ENCODE results near the gene SCRN1. TPM values are rescaled to one million over a fixed set of nuclear protein-coding genes. Genes with fewer than 3 reads are reported as not detected.

SCRN1 gene
- total RNA-seq: 10 to 100 TPM; 11.5 to 14.6 TPM

- ATAC-seq (ENCODE audit: low read depth) (peak; percentile 50), DNase-seq (peak; percentile 68)
- H3K4me3 Mint-ChIP-seq: peak within 1 kb of the TSS; percentile 82
- H3K36me3 Mint-ChIP-seq: peaks cover 3% of the 10 kb centered on the region
- POLR2A ChIA-PET: interaction anchor here (1.0 to 1.3 kb wide), 2 partner anchors 37 to 38 kb away, joined by 3 to 4 read pairs; partner anchors contain the start of gene FKBP14
- peaks cover 4% of the 10 kb centered on the region for H3K9me3 Mint-ChIP-seq
- H3K27me3 Mint-ChIP-seq: peaks cover 30% of the 10 kb centered on the region
- peak within 1 kb of the TSS; percentile 81 for H3K27ac Mint-ChIP-seq
- peaks cover 14% of the 10 kb centered on the region for H3K4me1 Mint-ChIP-seq
Measured at GRCh38 chr7:29989257-29989995, at the start of gene SCRN1. Gene SCRN1 (minus strand): TSS chr7:29989801. CDS start chr7:29969067, 20,734 bp downstream.

- POLR2A ChIA-PET: interaction anchor here (1.2 kb wide), 1 partner anchor 9 kb away, joined by 3 read pairs; no protein-coding TSS in a partner anchor
- no peak overlapping the region for H3K27ac Mint-ChIP-seq
- peaks cover 2% of the 10 kb centered on the region for H3K36me3 Mint-ChIP-seq
- H3K9me3 Mint-ChIP-seq: no peaks in the 10 kb centered on the region
- H3K27me3 Mint-ChIP-seq: no peaks in the 10 kb centered on the region
- peaks cover 9% of the 10 kb centered on the region for H3K4me1 Mint-ChIP-seq
- ATAC-seq (ENCODE audit: low read depth): no peak
- DNase-seq: no peak
- no peak overlapping the region for H3K4me3 Mint-ChIP-seq
Measured at GRCh38 chr7:30038196-30038980, 48.8 kb upstream of the SCRN1 start.

GRCh38 chr7:30036220-30036619, 46.6 kb upstream of the SCRN1 start:
- peaks cover 2% of the 10 kb centered on the region for H3K36me3 Mint-ChIP-seq
- POLR2A ChIA-PET: no interaction called here
- no peaks in the 10 kb centered on the region for H3K9me3 Mint-ChIP-seq
- no peak overlapping the region for H3K27ac Mint-ChIP-seq
- ATAC-seq (ENCODE audit: low read depth) (no peak), DNase-seq (no peak)
- H3K4me3 Mint-ChIP-seq: no peak overlapping the region
- H3K4me1 Mint-ChIP-seq: peaks cover 3% of the 10 kb centered on the region
- H3K27me3 Mint-ChIP-seq: no peaks in the 10 kb centered on the region

- DNase-seq: no peak
- H3K9me3 Mint-ChIP-seq: no peaks in the 10 kb centered on the region
- ATAC-seq (ENCODE audit: low read depth): no peak
Measured at GRCh38 chr7:30034501-30034900, 44.9 kb upstream of the SCRN1 start.

GRCh38 chr7:30032310-30033125, 42.9 kb upstream of the SCRN1 start:
- no peak overlapping the region for H3K4me3 Mint-ChIP-seq
- H3K27me3 Mint-ChIP-seq: no peaks in the 10 kb centered on the region
- H3K36me3 Mint-ChIP-seq: no peaks in the 10 kb centered on the region
- DNase-seq: no peak
- H3K9me3 Mint-ChIP-seq: no peaks in the 10 kb centered on the region
- ATAC-seq (ENCODE audit: low read depth): no peak
- no peak overlapping the region for H3K27ac Mint-ChIP-seq
- H3K4me1 Mint-ChIP-seq: peaks cover 7% of the 10 kb centered on the region
- POLR2A ChIA-PET: no interaction called here

More at GRCh38 chr7:30034501-30034900, 44.9 kb upstream of the SCRN1 start:
- Mint-ChIP-seq H3K4me3 (no peak overlapping the region), H3K27ac (no peak overlapping the region), H3K36me3 (peaks cover 2% of the 10 kb centered on the region), H3K4me1 (peaks cover 1% of the 10 kb centered on the region), H3K27me3 (no peaks in the 10 kb centered on the region)
- POLR2A ChIA-PET: interaction anchor here (0.5 kb wide), 1 partner anchor 951 kb away, joined by 5 read pairs; no protein-coding TSS in a partner anchor

- no peaks in the 10 kb centered on the region for H3K9me3 Mint-ChIP-seq
- no peak overlapping the region for H3K4me3 Mint-ChIP-seq
- no peak for DNase-seq
- no peaks in the 10 kb centered on the region for H3K36me3 Mint-ChIP-seq
- POLR2A ChIA-PET: interaction anchor here (1.0 to 1.3 kb wide), 3 partner anchors 9 to 85 kb away, joined by 3 to 4 read pairs (median 3); no protein-coding TSS in a partner anchor
- no peaks in the 10 kb centered on the region for H3K27me3 Mint-ChIP-seq
- peaks cover 16% of the 10 kb centered on the region for H3K4me1 Mint-ChIP-seq
- H3K27ac Mint-ChIP-seq: no peak overlapping the region
- ATAC-seq (ENCODE audit: low read depth): no peak
Measured at GRCh38 chr7:30029696-30030095, 40.1 kb upstream of the SCRN1 start.

- Mint-ChIP-seq H3K27me3 (no peaks in the 10 kb centered on the region), H3K27ac (peak overlapping the region; percentile 69), H3K4me3 (no peak overlapping the region), H3K36me3 (no peaks in the 10 kb centered on the region), H3K4me1 (peaks cover 19% of the 10 kb centered on the region), H3K9me3 (no peaks in the 10 kb centered on the region)
- ATAC-seq (ENCODE audit: low read depth): peak; percentile 6
- POLR2A ChIA-PET: interaction anchor here (0.7 to 1.3 kb wide), 4 partner anchors 10 to 85 kb away, joined by 3 to 4 read pairs (median 3); no protein-coding TSS in a partner anchor
- DNase-seq: no peak
Measured at GRCh38 chr7:30028749-30029635, 39.4 kb upstream of the SCRN1 start.

GRCh38 chr7:30028216-30028748, 38.7 kb upstream of the SCRN1 start, which contains the start of gene PLEKHA8:
Gene PLEKHA8 (plus strand): TSS chr7:30028412. CDS start chr7:30028763, 351 bp downstream.
- H3K4me3 Mint-ChIP-seq: no peak within 1 kb of the TSS

GRCh38 chr7:30027740-30028215, 38.2 kb upstream of the SCRN1 start:
- H3K4me1 Mint-ChIP-seq: peaks cover 27% of the 10 kb centered on the region
- H3K9me3 Mint-ChIP-seq: no peaks in the 10 kb centered on the region
- H3K4me3 Mint-ChIP-seq: no peak overlapping the region
- H3K36me3 Mint-ChIP-seq: peaks cover 2% of the 10 kb centered on the region
- ATAC-seq (ENCODE audit: low read depth): no peak
- POLR2A ChIA-PET: interaction anchor here (0.6 to 3.0 kb wide), 7 partner anchors 31 to 451 kb away, joined by 3 to 7 read pairs (median 3); partner anchors contain the start of genes NOD1 and SCRN1
- H3K27me3 Mint-ChIP-seq: no peaks in the 10 kb centered on the region
- H3K27ac Mint-ChIP-seq: peak overlapping the region; percentile 81
- DNase-seq: no peak

More at GRCh38 chr7:30028216-30028748, 38.7 kb upstream of the SCRN1 start, which contains the start of gene PLEKHA8:
- Mint-ChIP-seq H3K27me3 (no peaks in the 10 kb centered on the region), H3K27ac (peak within 1 kb of the TSS; percentile 81), H3K4me1 (peaks cover 25% of the 10 kb centered on the region), H3K36me3 (peaks cover 2% of the 10 kb centered on the region), H3K9me3 (no peaks in the 10 kb centered on the region)
- peak; percentile 48 for ATAC-seq (ENCODE audit: low read depth)
- POLR2A ChIA-PET: interaction anchor here (0.9 to 3.0 kb wide), 2 partner anchors 72 to 450 kb away, joined by 3 to 7 read pairs; partner anchors contain the start of gene NOD1
- peak; percentile 97 for DNase-seq

- POLR2A ChIA-PET: interaction anchor here (0.6 to 3.0 kb wide), 6 partner anchors 32 to 341 kb away, joined by 3 to 7 read pairs (median 4); partner anchors contain the start of gene SCRN1
- no peaks in the 10 kb centered on the region for H3K27me3 Mint-ChIP-seq
- ATAC-seq (ENCODE audit: low read depth): peak; percentile 6
- H3K9me3 Mint-ChIP-seq: no peaks in the 10 kb centered on the region
- peaks cover 2% of the 10 kb centered on the region for H3K36me3 Mint-ChIP-seq
- no peak for DNase-seq
- H3K4me3 Mint-ChIP-seq: no peak overlapping the region
- peak overlapping the region; percentile 81 for H3K27ac Mint-ChIP-seq
- H3K4me1 Mint-ChIP-seq: peaks cover 26% of the 10 kb centered on the region
Measured at GRCh38 chr7:30027065-30027456, 37.5 kb upstream of the SCRN1 start.

- POLR2A ChIA-PET: interaction anchor here (1.4 to 3.0 kb wide), 5 partner anchors 33 to 131 kb away, joined by 3 to 7 read pairs (median 4); partner anchors contain the start of gene SCRN1
- H3K4me3 Mint-ChIP-seq: no peak within 1 kb of the TSS
- peaks cover 26% of the 10 kb centered on the region for H3K4me1 Mint-ChIP-seq
- H3K27ac Mint-ChIP-seq: peak within 1 kb of the TSS; percentile 81
- ATAC-seq (ENCODE audit: low read depth) (peak; percentile 88), DNase-seq (peak; percentile 81)
- H3K9me3 Mint-ChIP-seq: no peaks in the 10 kb centered on the region
- no peaks in the 10 kb centered on the region for H3K27me3 Mint-ChIP-seq
- peaks cover 2% of the 10 kb centered on the region for H3K36me3 Mint-ChIP-seq
Measured at GRCh38 chr7:30026229-30027064, 36.8 kb upstream of the SCRN1 start, which contains the start of gene FKBP14. Gene FKBP14 (minus strand): TSS chr7:30026702. CDS start chr7:30026508, 194 bp downstream.
